Glutamatergic neuron (in vitro differentiated cells): Measurements from ENCODE around the gene TNFSF13. TPM values are rescaled to one million over a fixed set of nuclear protein-coding genes. Genes with fewer than 3 reads are reported as not detected.

ENCODE experiments used
- DNase-seq: peaks from one replicate; pipeline ENCODE4 v3.0.0; 2022
- H3K27ac Mint-ChIP-seq: one replicate; pipeline ENCODE4 v1.8.0; 2020; ENCODE audit warnings: mild to moderate bottlenecking, mixed read lengths, inconsistent platforms; ENCODE audit not compliant: unreplicated experiment
- H3K27me3 Mint-ChIP-seq: one replicate; pipeline ENCODE4 v1.8.0; 2020; ENCODE audit warnings: mild to moderate bottlenecking, moderate library complexity, mixed read lengths, inconsistent platforms; ENCODE audit not compliant: unreplicated experiment
- H3K36me3 Mint-ChIP-seq: one replicate; pipeline ENCODE4 v1.8.0; 2020; ENCODE audit warnings: mild to moderate bottlenecking, mixed read lengths, inconsistent platforms; ENCODE audit not compliant: unreplicated experiment
- H3K4me1 Mint-ChIP-seq: one replicate; pipeline ENCODE4 v1.8.0; 2020; ENCODE audit warnings: mild to moderate bottlenecking, low read depth, mixed read lengths, inconsistent platforms; ENCODE audit not compliant: unreplicated experiment
- H3K4me3 Mint-ChIP-seq: one replicate; pipeline ENCODE4 v1.8.0; 2020; ENCODE audit warnings: mild to moderate bottlenecking, mixed read lengths, inconsistent platforms; ENCODE audit not compliant: unreplicated experiment
- H3K9me3 Mint-ChIP-seq: one replicate; pipeline ENCODE4 v1.8.0; 2020; ENCODE audit warnings: mild to moderate bottlenecking, moderate library complexity, mixed read lengths, inconsistent platforms; ENCODE audit not compliant: unreplicated experiment
- total RNA-seq: library from RNA; stranded (reverse); fragmentation: NEBNext Ultra II Directional; extraction: Animal tissue kit (Norgen Biotek cat#: 25700); gene quantifications from one replicate; pipeline ENCODE4 v1.2.1, GENCODE V29; 2021; ENCODE audit not compliant: unreplicated experiment
- TF ChIP-seq, protein P1 (sequence below): fragments of 200-600 bp; sonication (generic); IDR thresholded peaks from one replicate; pipeline ENCODE4 v1.5.0; 2021; ENCODE audit not compliant: partially characterized antibody, unreplicated experiment

TNFSF13 gene
- total RNA-seq, 1 donor from 2014 or later, result not detected

GRCh38 chr17:7587420-7588151 is 29.0 kb downstream of the TNFSF13 start:
- TF ChIP-seq, protein P1, sequence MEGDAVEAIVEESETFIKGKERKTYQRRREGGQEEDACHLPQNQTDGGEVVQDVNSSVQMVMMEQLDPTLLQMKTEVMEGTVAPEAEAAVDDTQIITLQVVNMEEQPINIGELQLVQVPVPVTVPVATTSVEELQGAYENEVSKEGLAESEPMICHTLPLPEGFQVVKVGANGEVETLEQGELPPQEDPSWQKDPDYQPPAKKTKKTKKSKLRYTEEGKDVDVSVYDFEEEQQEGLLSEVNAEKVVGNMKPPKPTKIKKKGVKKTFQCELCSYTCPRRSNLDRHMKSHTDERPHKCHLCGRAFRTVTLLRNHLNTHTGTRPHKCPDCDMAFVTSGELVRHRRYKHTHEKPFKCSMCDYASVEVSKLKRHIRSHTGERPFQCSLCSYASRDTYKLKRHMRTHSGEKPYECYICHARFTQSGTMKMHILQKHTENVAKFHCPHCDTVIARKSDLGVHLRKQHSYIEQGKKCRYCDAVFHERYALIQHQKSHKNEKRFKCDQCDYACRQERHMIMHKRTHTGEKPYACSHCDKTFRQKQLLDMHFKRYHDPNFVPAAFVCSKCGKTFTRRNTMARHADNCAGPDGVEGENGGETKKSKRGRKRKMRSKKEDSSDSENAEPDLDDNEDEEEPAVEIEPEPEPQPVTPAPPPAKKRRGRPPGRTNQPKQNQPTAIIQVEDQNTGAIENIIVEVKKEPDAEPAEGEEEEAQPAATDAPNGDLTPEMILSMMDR, result no peak
- peaks cover 11% of the 10 kb centered on the region for H3K27me3 Mint-ChIP-seq
- no peaks in the 10 kb centered on the region for H3K36me3 Mint-ChIP-seq
- no peak overlapping the region for H3K4me3 Mint-ChIP-seq
- H3K9me3 Mint-ChIP-seq, result peaks cover 15% of the 10 kb centered on the region
- peaks cover 2% of the 10 kb centered on the region for H3K4me1 Mint-ChIP-seq
- no peak for DNase-seq
- no peak overlapping the region for H3K27ac Mint-ChIP-seq

DNA sequence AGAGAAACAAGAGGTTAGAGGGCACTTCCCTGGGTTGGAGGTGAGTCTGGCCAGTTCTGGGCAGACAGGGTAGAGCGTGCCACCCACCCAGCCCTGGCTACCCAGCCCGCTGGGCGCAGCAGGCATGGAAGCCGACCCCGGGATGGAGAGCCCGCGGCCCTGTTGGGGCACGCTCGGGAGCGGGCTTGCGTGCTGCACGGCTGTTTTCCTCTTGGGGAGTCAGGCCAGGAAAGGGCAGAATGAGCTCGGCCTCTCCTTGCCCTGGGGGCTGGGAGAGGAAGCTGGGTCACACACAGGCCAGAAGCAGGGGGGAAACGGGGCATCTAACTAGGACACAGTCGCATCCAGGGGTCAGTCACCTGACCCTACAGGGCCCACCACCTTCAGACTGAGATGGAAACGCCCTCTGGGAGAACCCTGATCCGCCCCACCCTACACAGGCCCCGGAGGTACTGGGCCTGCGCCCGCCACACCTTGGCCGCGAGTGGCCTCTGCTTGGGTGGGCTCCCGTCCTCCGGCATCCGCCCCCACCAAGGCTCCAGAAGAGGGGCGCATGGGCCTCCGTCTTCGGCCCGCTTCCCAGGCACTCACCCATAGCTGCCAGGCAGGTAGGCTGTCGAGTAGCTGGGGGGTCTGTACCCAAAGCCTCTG is 30.1 kb downstream of the TNFSF13 start:
- no peak for DNase-seq
- Mint-ChIP-seq H3K27me3 (peaks cover 13% of the 10 kb centered on the region), H3K36me3 (no peaks in the 10 kb centered on the region), H3K27ac (no peak overlapping the region), H3K9me3 (peaks cover 11% of the 10 kb centered on the region), H3K4me3 (no peak overlapping the region), H3K4me1 (peaks cover 8% of the 10 kb centered on the region)
- TF ChIP-seq, protein P1, result no peak

GRCh38 chr17:7589204-7589868 is 30.8 kb downstream of the TNFSF13 start:
- no peaks in the 10 kb centered on the region for H3K36me3 Mint-ChIP-seq
- peak; percentile 87 for DNase-seq

DNA sequence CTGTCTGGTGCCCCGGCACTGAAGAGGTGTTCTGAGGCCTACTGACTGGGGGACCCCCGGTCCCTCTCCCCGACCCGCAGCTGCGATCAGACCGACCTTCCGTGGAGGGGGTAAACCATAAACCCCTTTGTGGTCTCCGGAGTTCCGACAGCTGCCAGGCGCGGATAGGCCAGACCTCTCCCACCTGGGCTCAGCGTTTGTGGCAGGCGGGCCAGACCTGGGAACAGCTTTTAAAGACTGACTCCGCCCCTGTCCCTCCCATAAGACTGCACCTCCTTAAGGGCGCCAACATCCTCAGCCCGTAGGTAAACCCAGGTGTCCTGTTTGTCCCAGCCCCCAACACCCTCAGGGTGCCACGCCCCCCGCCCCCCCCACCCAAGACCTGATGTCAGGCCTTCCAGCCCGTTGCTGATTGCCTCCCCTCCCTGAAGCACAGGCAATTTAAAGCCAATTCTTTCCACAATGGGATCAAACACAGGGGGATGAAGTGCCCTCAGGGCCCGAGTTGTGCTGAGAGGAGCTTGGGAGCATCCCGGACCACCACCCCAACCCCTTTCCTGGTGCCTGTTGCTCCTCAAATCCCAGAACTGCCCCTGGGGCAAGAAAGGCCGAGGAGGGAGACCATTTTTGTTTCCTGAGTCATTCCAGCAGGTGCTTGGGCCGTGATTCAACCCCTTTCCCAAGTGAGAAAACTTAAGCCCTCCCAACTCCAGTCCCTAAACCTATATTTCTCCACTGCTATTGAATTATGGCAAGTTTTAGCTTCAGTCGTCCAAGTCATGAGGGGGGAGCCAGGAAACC is 31.5 kb downstream of the TNFSF13 start, which contains the start of gene SOX15:
Gene SOX15, minus strand, starts transcription at position 204 of the 801 bp plus-strand sequence. CDS start 418 bp downstream, outside the sequence.
- Mint-ChIP-seq H3K27me3 (peaks cover 5% of the 10 kb centered on the region), H3K4me1 (peaks cover 15% of the 10 kb centered on the region), H3K27ac (peak within 1 kb of the TSS; percentile 59), H3K36me3 (no peaks in the 10 kb centered on the region), H3K9me3 (peaks cover 1% of the 10 kb centered on the region), H3K4me3 (peak within 1 kb of the TSS; percentile 34)
- TF ChIP-seq, protein P1, result no peak
- no peak for DNase-seq

More at GRCh38 chr17:7589204-7589868, 30.8 kb downstream of the TNFSF13 start:
- TF ChIP-seq, protein P1, result peak; percentile 83
- Mint-ChIP-seq H3K27ac (peak overlapping the region; percentile 12), H3K4me3 (no peak overlapping the region), H3K4me1 (peaks cover 12% of the 10 kb centered on the region), H3K27me3 (peaks cover 10% of the 10 kb centered on the region), H3K9me3 (peaks cover 4% of the 10 kb centered on the region)
